BJ (cell line): ENCODE results near the gene IGLL1. TPM values are rescaled to one million over a fixed set of nuclear protein-coding genes. Genes with fewer than 3 reads are reported as not detected.

Experiments used
- CTCF ChIA-PET: fragments of 350-600 bp; formaldehyde crosslinking; extraction: SDS; loops from one replicate; lab custom pipeline; 2021; ENCODE audit warnings: antibody characterized with exemption, inconsistent platforms; lab: Yijun Ruan, JAX
- POLR2A ChIA-PET: fragments of 300-600 bp; sonication (Branson Sonifier 250); formaldehyde crosslinking; extraction: SDS; loops from one replicate; lab custom pipeline; 2021; ENCODE audit warnings: antibody characterized with exemption; lab: Charles Lee
- DNase-seq: peaks from one replicate; pipeline ENCODE4 v3.0.0-alpha.2; 2011; ENCODE audit warnings: low read depth
- H3K27me3 ChIP-seq: 2 replicates; pipeline ENCODE4 v1.6.0; 2011; ENCODE audit warnings: low read length; ENCODE audit not compliant: control insufficient read depth, insufficient read depth
- H3K36me3 ChIP-seq: 2 replicates; pipeline ENCODE4 v1.5.1; 2011; ENCODE audit warnings: low read length; ENCODE audit not compliant: control insufficient read depth, insufficient read depth
- H3K4me3 ChIP-seq: 2 replicates; pipeline ENCODE4 v1.5.1; 2011; ENCODE audit warnings: low read depth, mild to moderate bottlenecking, control low read depth, low read length
- CTCF ChIP-seq: IDR thresholded peaks from 2 replicates; pipeline ENCODE4 v1.5.1; 2011; ENCODE audit warnings: low read depth, mild to moderate bottlenecking, control low read depth, inconsistent platforms, low read length, moderate library complexity; ENCODE audit not compliant: insufficient read depth
- polyA plus RNA-seq: library from polyadenylated mRNA; depleted of rRNA; stranded (reverse); fragments of >200 nt; gene quantifications from 2 replicates; pipeline ENCODE4 v1.2.3, GENCODE V29; 2011

IGLL1 gene
- polyA plus RNA-seq, 1 experiment = not detected

- Histone ChIP-seq H3K4me3 (no peak overlapping the region), H3K36me3 (no peaks in the 10 kb centered on the region), H3K27me3 (peaks cover 3% of the 10 kb centered on the region; the same call in 1 of the 2 replicates)
- CTCF ChIA-PET = no interaction called here
- DNase-seq = no peak
- no peak for TF ChIP-seq CTCF
- POLR2A ChIA-PET = no interaction called here
Observed at GRCh38 chr22:23621082-23621780, 41.1 kb upstream of the IGLL1 start.

GRCh38 chr22:23613193-23613972, 33.3 kb upstream of the IGLL1 start:
- ChIA-PET POLR2A (no interaction called here), CTCF (interaction anchor here (0.9 kb wide), 1 partner anchor 22 kb away, joined by 5 read pairs; no protein-coding TSS in a partner anchor)
- Histone ChIP-seq H3K27me3 (no peaks in the 10 kb centered on the region), H3K4me3 (no peak overlapping the region), H3K36me3 (no peaks in the 10 kb centered on the region)
- no peak for TF ChIP-seq CTCF
- DNase-seq = no peak

- Histone ChIP-seq H3K27me3 (no peaks in the 10 kb centered on the region), H3K4me3 (no peak overlapping the region), H3K36me3 (no peaks in the 10 kb centered on the region)
- ChIA-PET POLR2A (no interaction called here), CTCF (no interaction called here)
- DNase-seq = no peak
- TF ChIP-seq CTCF = no peak
Observed at GRCh38 chr22:23609983-23610781, 30.1 kb upstream of the IGLL1 start.

DNA sequence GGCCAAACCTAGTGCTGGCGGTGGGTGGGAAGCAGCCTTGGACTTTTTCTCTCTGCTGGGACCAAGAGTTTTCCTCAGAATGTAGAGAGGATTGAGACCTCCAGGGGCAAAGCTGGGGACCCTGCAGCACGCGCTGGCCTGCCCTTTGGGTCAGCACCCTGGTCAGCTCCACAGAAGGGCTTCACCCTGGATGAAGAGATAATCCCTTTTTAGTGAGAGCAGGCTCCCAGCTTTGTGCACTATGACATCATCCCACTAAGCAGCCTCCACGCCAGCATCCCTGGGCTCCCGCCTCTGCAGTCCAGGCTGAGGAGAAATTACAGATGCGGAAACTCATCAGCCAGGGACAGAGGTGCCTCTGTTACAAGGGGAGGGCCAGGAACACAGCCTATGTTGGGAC, 28.5 kb upstream of the IGLL1 start:
- ChIA-PET CTCF (interaction anchor here (1.3 to 1.4 kb wide), 2 partner anchors 17 to 70 kb away, joined by 3 to 4 read pairs; no protein-coding TSS in a partner anchor), POLR2A (no interaction called here)
- DNase-seq = no peak
- Histone ChIP-seq H3K4me3 (no peak overlapping the region), H3K27me3 (no peaks in the 10 kb centered on the region), H3K36me3 (no peaks in the 10 kb centered on the region)
- TF ChIP-seq CTCF = no peak
